ENCODE results near the gene PRKAR1B. TPM values are rescaled to one million over a fixed set of nuclear protein-coding genes. Genes with fewer than 3 reads are reported as not detected.

The PRKAR1B gene
- polyA plus RNA-seq, 3 donors from 2014 or later: 3.0 to 6.1 (median 3.9) TPM

- Mint-ChIP-seq H3K36me3 (peaks cover 0 to 5% (median 3%) of the 10 kb centered on the region in 3 donors), H3K4me1 (peaks cover 58 to 66% of the 10 kb centered on the region in 2 donors), H3K27ac (peak overlapping the region; percentile 95 to 100 (median 100)), H3K4me3 (peak overlapping the region; percentile 64 to 82 (median 74)), H3K9me3 (peaks cover 0 to 3% (median under 1%) of the 10 kb centered on the region in 6 donors), H3K27me3 (ENCODE audit: low read depth in 3 of 3) (peaks cover 16 to 19% (median 17%) of the 10 kb centered on the region in 3 donors)
- no peak for DNase-seq
Observed at GRCh38 chr7:601036-601594, 126.0 kb downstream of the PRKAR1B start.

- peaks cover 61 to 65% of the 10 kb centered on the region in 2 donors for H3K4me1 Mint-ChIP-seq
- H3K36me3 Mint-ChIP-seq: peaks cover 0 to 6% (median 5%) of the 10 kb centered on the region in 3 donors
- H3K27ac Mint-ChIP-seq: peak overlapping the region; percentile 46 to 100 (median 74)
- H3K4me3 Mint-ChIP-seq: peak overlapping the region in 3 of 5 donors; percentile 13 to 82 (median 24)
- DNase-seq: no peak
- H3K9me3 Mint-ChIP-seq: peaks cover 0 to 3% (median under 1%) of the 10 kb centered on the region in 6 donors
- H3K27me3 Mint-ChIP-seq (ENCODE audit: low read depth in 3 of 3): peaks cover 19 to 23% (median 20%) of the 10 kb centered on the region in 3 donors
Observed at GRCh38 chr7:600149-601035, 126.7 kb downstream of the PRKAR1B start.

GRCh38 chr7:598899-599298 lies 128.2 kb downstream of the PRKAR1B start:
- H3K4me1 Mint-ChIP-seq: peaks cover 53 to 54% of the 10 kb centered on the region in 2 donors
- no peak overlapping the region for H3K4me3 Mint-ChIP-seq
- H3K9me3 Mint-ChIP-seq: no peaks in the 10 kb centered on the region
- DNase-seq: no peak
- H3K36me3 Mint-ChIP-seq: peaks cover 0 to 3% (median 0%) of the 10 kb centered on the region in 3 donors
- peak overlapping the region in 3 of 6 donors; percentile 40 to 59 (median 45) for H3K27ac Mint-ChIP-seq
- H3K27me3 Mint-ChIP-seq (ENCODE audit: low read depth in 3 of 3): peaks cover 12 to 16% (median 15%) of the 10 kb centered on the region in 3 donors

DNA sequence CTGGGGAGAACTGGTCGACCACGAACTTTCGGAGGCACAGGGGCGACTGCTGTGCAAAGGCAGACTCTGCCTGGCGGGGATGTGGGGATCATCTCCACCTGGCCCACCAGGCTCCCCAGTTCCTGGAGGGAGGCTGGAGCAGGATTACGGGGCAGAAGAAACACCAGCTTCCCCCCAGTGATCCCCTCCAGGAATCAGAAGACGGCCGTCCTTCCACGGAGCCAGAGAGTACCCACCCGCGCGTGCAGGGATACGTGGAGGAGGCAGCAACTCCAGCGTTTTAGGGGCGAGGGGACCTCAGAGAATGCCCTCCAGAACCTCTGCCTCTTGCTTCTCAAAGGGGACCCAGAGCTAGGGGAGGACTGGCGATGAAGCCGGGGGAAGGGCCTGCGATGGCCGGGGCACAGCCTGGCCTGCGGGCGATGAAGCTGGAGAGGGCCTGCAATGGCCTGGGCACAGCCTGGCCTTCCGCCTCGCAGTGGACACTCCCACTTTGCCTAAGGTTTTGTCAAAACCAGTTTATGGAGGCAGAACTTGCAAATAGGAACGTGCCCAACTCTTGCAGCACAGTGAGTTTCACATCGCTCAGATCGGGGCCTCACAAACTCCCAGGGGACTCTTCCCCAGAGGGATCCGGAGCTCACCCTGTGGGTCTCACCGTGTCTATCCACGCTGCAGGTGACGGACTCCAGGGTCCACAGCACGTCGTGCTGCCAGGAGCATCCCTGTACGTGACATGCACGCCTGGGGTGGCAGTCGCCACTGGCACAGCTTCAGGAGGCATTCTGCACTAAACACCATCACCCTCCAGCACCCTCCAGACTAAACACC lies 129.5 kb downstream of the PRKAR1B start:
- H3K4me1 Mint-ChIP-seq: peaks cover 46 to 49% of the 10 kb centered on the region in 2 donors
- DNase-seq: no peak
- no peak overlapping the region for H3K4me3 Mint-ChIP-seq
- peaks cover 2 to 12% (median 8%) of the 10 kb centered on the region in 3 donors for H3K27me3 Mint-ChIP-seq (ENCODE audit: low read depth in 3 of 3)
- H3K36me3 Mint-ChIP-seq: peaks cover 0 to 3% (median 0%) of the 10 kb centered on the region in 3 donors
- H3K27ac Mint-ChIP-seq: peak overlapping the region in 4 of 6 donors; percentile 17 to 55 (median 42)
- no peaks in the 10 kb centered on the region for H3K9me3 Mint-ChIP-seq

DNA sequence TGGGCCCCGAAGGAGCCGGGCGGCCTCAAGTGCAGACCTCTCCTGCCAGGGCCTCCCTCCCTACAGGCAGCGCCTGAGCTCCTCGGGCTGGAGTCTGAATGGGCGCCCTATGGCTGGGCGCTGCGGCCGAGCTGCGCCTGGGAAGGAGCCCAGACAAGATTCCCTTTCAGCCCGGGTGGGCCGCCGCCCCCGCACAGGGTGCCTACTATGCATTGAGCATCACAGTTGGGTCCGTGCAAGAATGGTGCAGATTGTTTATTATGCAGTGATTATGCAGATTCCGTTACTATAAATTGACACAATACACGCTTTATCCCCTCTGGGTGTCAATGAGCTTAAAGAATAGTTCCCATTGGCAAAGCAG lies 130.3 kb downstream of the PRKAR1B start:
- Mint-ChIP-seq H3K4me3 (no peak overlapping the region), H3K36me3 (peaks cover 0 to 3% (median 0%) of the 10 kb centered on the region in 3 donors), H3K27ac (peak overlapping the region in 4 of 6 donors; percentile 17 to 55 (median 43)), H3K4me1 (peaks cover 41 to 44% of the 10 kb centered on the region in 2 donors), H3K9me3 (no peaks in the 10 kb centered on the region), H3K27me3 (ENCODE audit: low read depth in 3 of 3) (peaks cover 2 to 10% (median 7%) of the 10 kb centered on the region in 3 donors)
- DNase-seq: no peak

- no peak for DNase-seq
- Mint-ChIP-seq H3K27me3 (ENCODE audit: low read depth in 3 of 3) (peaks cover 2 to 10% (median 7%) of the 10 kb centered on the region in 3 donors), H3K4me3 (peak overlapping the region in 1 of 5 donors; percentile 10), H3K9me3 (no peaks in the 10 kb centered on the region), H3K27ac (peak overlapping the region in 5 of 6 donors; percentile 78 to 92 (median 91)), H3K4me1 (peaks cover 39% of the 10 kb centered on the region in 2 donors), H3K36me3 (peaks cover 0 to 3% (median 0%) of the 10 kb centered on the region in 3 donors)
Observed at GRCh38 chr7:596071-596818, 130.8 kb downstream of the PRKAR1B start.

GRCh38 chr7:595621-596010 lies 131.5 kb downstream of the PRKAR1B start:
- Mint-ChIP-seq H3K27ac (peak overlapping the region; percentile 48 to 92 (median 89)), H3K4me3 (peak overlapping the region in 3 of 5 donors; percentile 6 to 44 (median 10)), H3K9me3 (no peaks in the 10 kb centered on the region), H3K27me3 (ENCODE audit: low read depth in 3 of 3) (peaks cover 2 to 10% (median 7%) of the 10 kb centered on the region in 3 donors), H3K4me1 (peaks cover 32 to 34% of the 10 kb centered on the region in 2 donors), H3K36me3 (peaks cover 0 to 3% (median 0%) of the 10 kb centered on the region in 3 donors)
- peak; percentile 78 to 80 (median 79) for DNase-seq

GRCh38 chr7:594920-595620 lies 132.0 kb downstream of the PRKAR1B start:
- DNase-seq: no peak
- Mint-ChIP-seq H3K27me3 (ENCODE audit: low read depth in 3 of 3) (peaks cover 2 to 10% (median 7%) of the 10 kb centered on the region in 3 donors), H3K4me3 (peak overlapping the region in 2 of 5 donors; percentile 6 to 44), H3K4me1 (peaks cover 27 to 28% of the 10 kb centered on the region in 2 donors), H3K36me3 (peaks cover 0 to 3% (median 0%) of the 10 kb centered on the region in 3 donors), H3K9me3 (no peaks in the 10 kb centered on the region), H3K27ac (peak overlapping the region; percentile 34 to 92 (median 82))

GRCh38 chr7:594212-594913 lies 132.7 kb downstream of the PRKAR1B start:
- peaks cover 0 to 2% (median 0%) of the 10 kb centered on the region in 6 donors for H3K9me3 Mint-ChIP-seq
- no peak overlapping the region for H3K4me3 Mint-ChIP-seq
- peaks cover 0 to 3% (median 0%) of the 10 kb centered on the region in 3 donors for H3K36me3 Mint-ChIP-seq
- no peak for DNase-seq
- H3K27ac Mint-ChIP-seq: peak overlapping the region in 3 of 6 donors; percentile 27 to 59 (median 58)
- H3K4me1 Mint-ChIP-seq: peaks cover 23 to 26% of the 10 kb centered on the region in 2 donors
- H3K27me3 Mint-ChIP-seq (ENCODE audit: low read depth in 3 of 3): peaks cover 2 to 13% (median 10%) of the 10 kb centered on the region in 3 donors

DNA sequence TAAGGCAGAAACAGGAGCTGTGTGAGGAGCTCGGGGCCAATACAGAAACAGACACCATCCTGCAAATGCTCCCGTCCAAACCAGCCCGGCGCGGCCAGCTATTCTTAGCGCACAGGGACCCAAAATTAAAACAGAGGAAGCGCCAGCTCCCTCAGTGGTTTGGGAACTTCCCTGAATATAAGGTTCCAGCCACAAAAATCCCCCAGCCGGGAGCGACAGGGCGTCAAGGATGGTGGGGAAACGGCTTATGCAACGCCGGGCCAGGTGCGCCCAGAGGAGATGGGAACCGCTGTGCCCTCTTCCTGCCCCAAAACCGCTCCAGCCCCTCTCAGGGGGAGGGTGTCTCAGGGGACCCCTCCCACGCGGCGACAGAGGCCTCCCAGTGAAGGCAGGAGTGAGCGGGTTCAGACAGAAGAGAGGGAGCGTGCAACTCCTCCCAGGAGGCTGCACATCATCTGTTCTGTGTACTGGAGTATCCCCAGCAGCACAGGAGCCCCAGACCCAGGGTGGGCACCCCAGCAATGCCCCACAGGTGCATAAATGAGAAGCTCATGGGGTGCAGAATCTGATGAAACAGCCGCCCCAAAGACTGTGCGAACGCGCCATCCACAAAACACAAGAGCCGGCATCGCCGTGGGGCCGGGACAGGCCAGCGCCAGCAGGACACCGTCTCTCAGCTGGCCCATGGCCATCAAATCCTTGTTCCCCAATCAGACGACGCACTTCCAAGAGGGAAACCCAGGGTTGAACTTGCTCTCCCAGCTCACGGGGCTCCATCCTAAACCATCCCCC lies 133.6 kb downstream of the PRKAR1B start:
- DNase-seq: no peak
- H3K9me3 Mint-ChIP-seq: peaks cover 2 to 5% (median 2%) of the 10 kb centered on the region in 6 donors
- peak overlapping the region in 1 of 5 donors; percentile 6 for H3K4me3 Mint-ChIP-seq
- H3K36me3 Mint-ChIP-seq: peaks cover 3 to 6% (median 6%) of the 10 kb centered on the region in 3 donors
- H3K27ac Mint-ChIP-seq: peak overlapping the region in 3 of 6 donors; percentile 27 to 59 (median 58)
- H3K4me1 Mint-ChIP-seq: peaks cover 28% of the 10 kb centered on the region in 2 donors
- peaks cover 9 to 22% (median 16%) of the 10 kb centered on the region in 3 donors for H3K27me3 Mint-ChIP-seq (ENCODE audit: low read depth in 3 of 3)
